SJSA1 (cell line): ENCODE data around the gene GSTT2. TPM values are rescaled to one million over a fixed set of nuclear protein-coding genes. Genes with fewer than 3 reads are reported as not detected.
"Not testable (repeated sequence)": the region's sequence is repeated elsewhere in the genome, so short reads cannot be mapped to it uniquely, and the experiment has no call there.

Experiments
- DNase-seq, 2 experiments: peaks; one replicate each; pipeline ENCODE4 v3.0.0-alpha.2; 2015 to 2020; ENCODE audit warnings: low spot score in 2 of 2, low read depth in 1 of 2
- H3K27ac ChIP-seq: fragments of 250-450 bp; sonication (Bioruptor Pico); 2 replicates; pipeline ENCODE4 v1.5.1; 2020; ENCODE audit warnings: mild to moderate bottlenecking, moderate library complexity
- H3K27me3 ChIP-seq: fragments of 250-450 bp; sonication (Bioruptor Pico); replicated peaks from 2 replicates; pipeline ENCODE4 v1.5.1; 2020; ENCODE audit warnings: mild to moderate bottlenecking, moderate library complexity
- H3K36me3 ChIP-seq: fragments of 250-450 bp; sonication (Bioruptor Pico); 2 replicates; pipeline ENCODE4 v1.5.1; 2020; ENCODE audit warnings: mild to moderate bottlenecking
- H3K4me1 ChIP-seq: fragments of 250-450 bp; sonication (Bioruptor Pico); replicated peaks from 2 replicates; pipeline ENCODE4 v1.6.1; 2021; ENCODE audit warnings: mild to moderate bottlenecking
- H3K4me3 ChIP-seq: fragments of 250-450 bp; sonication (Bioruptor Pico); 2 replicates; pipeline ENCODE4 v1.5.1; 2020; ENCODE audit warnings: mild to moderate bottlenecking
- H3K9me3 ChIP-seq: fragments of 250-450 bp; sonication (Bioruptor Pico); replicated peaks from 2 replicates; pipeline ENCODE4 v1.5.1; 2020; ENCODE audit warnings: mild to moderate bottlenecking
- total RNA-seq: library from RNA; depleted of rRNA; stranded (reverse); fragments of >200 nt; shearing (Covaris generic); gene quantifications from 2 replicates; pipeline ENCODE4 v1.2.3, GENCODE V29; 2014

GSTT2 gene
- total RNA-seq, 1 experiment from 2014 or later = 1.2 TPM

GRCh38 chr22:23989583-23990244, 9.8 kb downstream of the GSTT2 start:
- not testable (repeated sequence) for H3K27ac ChIP-seq, H3K4me1 ChIP-seq, H3K36me3 ChIP-seq, H3K9me3 ChIP-seq, H3K4me3 ChIP-seq, H3K27me3 ChIP-seq
- DNase-seq = peak in 1 of 2 experiments; percentile 43

- not testable (repeated sequence) for H3K27ac ChIP-seq, H3K9me3 ChIP-seq, DNase-seq
These were observed 13.1 kb downstream of the GSTT2 start for GRCh38 chr22:23993080-23993479.

GRCh38 chr22:23993581-23994177, 13.7 kb downstream of the GSTT2 start:
- not testable (repeated sequence) for DNase-seq, H3K9me3 ChIP-seq, H3K4me1 ChIP-seq, H3K4me3 ChIP-seq, H3K27ac ChIP-seq, H3K27me3 ChIP-seq, H3K36me3 ChIP-seq

More at GRCh38 chr22:23993080-23993479, 13.1 kb downstream of the GSTT2 start:
- not testable (repeated sequence) for H3K4me1 ChIP-seq, H3K27me3 ChIP-seq, H3K4me3 ChIP-seq, H3K36me3 ChIP-seq

GRCh38 chr22:23997092-23997491, 17.2 kb downstream of the GSTT2 start:
- no peak for DNase-seq
- Histone ChIP-seq H3K4me3 (no peak overlapping the region), H3K36me3 (no peaks in the 10 kb centered on the region), H3K27me3 (no peaks in the 10 kb centered on the region), H3K4me1 (peaks cover 6% of the 10 kb centered on the region), H3K27ac (no peak overlapping the region), H3K9me3 (no peaks in the 10 kb centered on the region)

- not testable (repeated sequence) for DNase-seq, H3K36me3 ChIP-seq, H3K27me3 ChIP-seq, H3K9me3 ChIP-seq, H3K4me1 ChIP-seq, H3K4me3 ChIP-seq, H3K27ac ChIP-seq
These were observed 19.8 kb downstream of the GSTT2 start for GRCh38 chr22:23999779-24000178.

- no peaks in the 10 kb centered on the region for H3K36me3 ChIP-seq
- peaks cover 6% of the 10 kb centered on the region for H3K4me1 ChIP-seq
- H3K9me3 ChIP-seq = no peaks in the 10 kb centered on the region
- no peaks in the 10 kb centered on the region for H3K27me3 ChIP-seq
- no peak for DNase-seq
- no peak overlapping the region for H3K4me3 ChIP-seq
- H3K27ac ChIP-seq = peak overlapping the region; percentile 29; the same call in 1 of the 2 replicates
These were observed 21.4 kb downstream of the GSTT2 start for GRCh38 chr22:24001314-24001713.

GRCh38 chr22:24002272-24002671, 22.3 kb downstream of the GSTT2 start:
- Histone ChIP-seq H3K4me3 (no peak overlapping the region), H3K27me3 (no peaks in the 10 kb centered on the region), H3K4me1 (peaks cover 6% of the 10 kb centered on the region), H3K9me3 (0 out of 2 replicates have a peak, but pooled peaks cover 3% of the 10 kb centered on the region), H3K36me3 (no peaks in the 10 kb centered on the region), H3K27ac (no peak overlapping the region)
- no peak for DNase-seq

GRCh38 chr22:24002851-24003250, 22.9 kb downstream of the GSTT2 start:
- no peak for DNase-seq
- no peak overlapping the region for H3K27ac ChIP-seq
- no peaks in the 10 kb centered on the region for H3K36me3 ChIP-seq
- H3K4me1 ChIP-seq = peaks cover 6% of the 10 kb centered on the region
- no peak overlapping the region for H3K4me3 ChIP-seq
- H3K9me3 ChIP-seq = 0 out of 2 replicates have a peak, but pooled peaks cover 3% of the 10 kb centered on the region
- H3K27me3 ChIP-seq = no peaks in the 10 kb centered on the region

- Histone ChIP-seq H3K4me3 (no peak overlapping the region), H3K36me3 (no peaks in the 10 kb centered on the region), H3K4me1 (peaks cover 6% of the 10 kb centered on the region), H3K27me3 (no peaks in the 10 kb centered on the region), H3K27ac (no peak overlapping the region), H3K9me3 (0 out of 2 replicates have a peak, but pooled peaks cover 3% of the 10 kb centered on the region)
- DNase-seq = no peak
These were observed 24.0 kb downstream of the GSTT2 start for GRCh38 chr22:24003887-24004286.

GRCh38 chr22:24005201-24005600, 25.3 kb downstream of the GSTT2 start, which contains the start of gene GSTT4:
Gene GSTT4, minus strand, starts transcription at chr22:24005453. Its CDS starts 97 bp downstream, at chr22:24005356.
- peaks cover 6% of the 10 kb centered on the region for H3K4me1 ChIP-seq
- no peaks in the 10 kb centered on the region for H3K36me3 ChIP-seq
- 0 out of 2 replicates have a peak, but pooled peaks cover 3% of the 10 kb centered on the region for H3K9me3 ChIP-seq
- no peak within 1 kb of the TSS for H3K27ac ChIP-seq
- DNase-seq = no peak
- H3K4me3 ChIP-seq = no peak within 1 kb of the TSS
- no peaks in the 10 kb centered on the region for H3K27me3 ChIP-seq

GRCh38 chr22:24006207-24006913, 26.4 kb downstream of the GSTT2 start:
- H3K4me3 ChIP-seq = no peak overlapping the region
- DNase-seq = no peak
- no peaks in the 10 kb centered on the region for H3K27me3 ChIP-seq
- peaks cover 2% of the 10 kb centered on the region; the same call in 1 of the 2 replicates for H3K36me3 ChIP-seq
- peaks cover 2% of the 10 kb centered on the region for H3K4me1 ChIP-seq
- H3K9me3 ChIP-seq = 0 out of 2 replicates have a peak, but pooled peaks cover 3% of the 10 kb centered on the region
- no peak overlapping the region for H3K27ac ChIP-seq

- 0 out of 2 replicates have a peak, but pooled peaks cover 3% of the 10 kb centered on the region for H3K9me3 ChIP-seq
- H3K27me3 ChIP-seq = no peaks in the 10 kb centered on the region
- no peaks in the 10 kb centered on the region for H3K4me1 ChIP-seq
- H3K36me3 ChIP-seq = peaks cover 3% of the 10 kb centered on the region; the same call in 1 of the 2 replicates
- no peak overlapping the region for H3K27ac ChIP-seq
- no peak overlapping the region for H3K4me3 ChIP-seq
- no peak for DNase-seq
These were observed 26.9 kb downstream of the GSTT2 start for GRCh38 chr22:24006914-24007214.

- H3K4me1 ChIP-seq = peaks cover 4% of the 10 kb centered on the region
These were observed 27.5 kb downstream of the GSTT2 start for GRCh38 chr22:24007253-24008021.

More at GRCh38 chr22:24007253-24008021, 27.5 kb downstream of the GSTT2 start:
- 0 out of 2 replicates have a peak, but pooled peaks cover 3% of the 10 kb centered on the region for H3K9me3 ChIP-seq
- H3K36me3 ChIP-seq = peaks cover 3% of the 10 kb centered on the region; the same call in 1 of the 2 replicates
- H3K27me3 ChIP-seq = no peaks in the 10 kb centered on the region
- H3K4me3 ChIP-seq = no peak overlapping the region
- H3K27ac ChIP-seq = no peak overlapping the region
- no peak for DNase-seq
